Ovary (tissue), 9 donors: ENCODE data around the gene AK1. TPM values are rescaled to one million over a fixed set of nuclear protein-coding genes. Genes with fewer than 3 reads are reported as not detected.

Source experiments
- DNase-seq, 5 donors: peaks; one replicate each; pipeline ENCODE4 v3.0.0-alpha.2; 2019 to 2020
- H3K27ac ChIP-seq, 2 donors: fragments of 200-600 bp; one replicate each; pipeline versions ENCODE4 v1.5.1 to v1.8.0; 2019 to 2022
- H3K27me3 ChIP-seq: fragments of 200-600 bp; one replicate; pipeline ENCODE4 v1.8.0; 2022
- H3K36me3 ChIP-seq: fragments of 200-600 bp; sonication (generic); one replicate; pipeline ENCODE4 v1.5.1; 2019
- H3K4me1 ChIP-seq: one replicate; pipeline ENCODE4 v1.8.1; 2013; ENCODE audit warnings: mild to moderate bottlenecking, moderate library complexity; ENCODE audit not compliant: insufficient read depth
- H3K4me3 ChIP-seq: fragments of 200-600 bp; sonication (generic); one replicate; pipeline ENCODE4 v1.5.1; 2017
- H3K9me3 ChIP-seq, 2 donors: fragments of 200-600 bp in 1 of 2; sonication (generic) in 1 of 2; one replicate each; pipeline versions ENCODE4 v1.5.1 to v1.8.1; 2013 to 2019; ENCODE audit warnings: mild to moderate bottlenecking in 1 of 2, moderate library complexity in 1 of 2
- EP300 ChIP-seq: sonication (generic); formaldehyde crosslinking; IDR thresholded peaks from one replicate; pipeline ENCODE4 v1.6.1; 2017; ENCODE audit warnings: antibody characterized with exemption
- POLR2A ChIP-seq: fragments of 450-650 bp; IDR thresholded peaks from one replicate; pipeline ENCODE4 v1.6.1; 2017; ENCODE audit warnings: antibody characterized with exemption, mild to moderate bottlenecking, moderate library complexity
- WGBS, 3 donors: extraction: QIAGEN DNeasy Blood & Tissue Kit in 1 of 3; methylation state at CpG; one replicate each; pipeline versions ENCODE4 v1.1.5 to v1.1.7; 2013 to 2017; 5-methylcytosine and 5-hydroxymethylcytosine counted together
- intact Hi-C, 4 donors: fragments of 100-400 bp; cut with DNase I; formaldehyde crosslinking; loops; one replicate each; pipeline versions ENCODE4 v1.11.0 to v1.15.1; 2022 to 2023
- polyA plus RNA-seq, 2 donors: library from polyadenylated mRNA; stranded (reverse); fragments of 200-250 nt in 1 of 2; fragments of 350-450 nt in 1 of 2; fragmentation: Illumina TruSeq in 1 of 2; extraction: RNeasy Lipid Tissue Mini Kit (QIAGEN cat#74804) in 1 of 2; gene quantifications; one replicate each; pipeline ENCODE4 v1.2.3, GENCODE V29; 2013 to 2014
- total RNA-seq, 7 donors: library from RNA; depleted of rRNA in 2 of 7; stranded (reverse); fragments of >200 nt in 2 of 7; fragmentation: NEBNext Ultra II Directional in 3 of 7; extraction: Animal tissue kit (Norgen Biotek cat#: 25700) in 3 of 7; gene quantifications; one replicate each; pipeline versions ENCODE4 v1.1.0 to v1.2.4, GENCODE V29; 2016 to 2023
- TF ChIP-seq, protein P1 (sequence below), 3 donors: fragments of 450-650 bp in 2 of 3; fragments of 200-600 bp in 1 of 3; IDR thresholded peaks; one replicate each; pipeline versions ENCODE4 v1.5.1 to v1.8.0; 2016 to 2022; ENCODE audit warnings: antibody characterized with exemption in 3 of 3, mild to moderate bottlenecking in 1 of 3
- donor health status: DM: no; HTN: no; CAD: no; lungs with moderate emphysema.
- donor health status: DM: no; HTN: no; CAD: no.
- donor health status: Bipolar disorder and iron deficiency.
- donor health status: DM: yes; HTN: yes; CAD: no.
- donor health status: DM: no; HTN: no; CAD: no.
- donor health status: DM: yes; HTN: yes; CAD: no.

Gene AK1
- total and polyA plus RNA-seq, 9 donors = 30.9 to 174 (median 119) TPM

DNA sequence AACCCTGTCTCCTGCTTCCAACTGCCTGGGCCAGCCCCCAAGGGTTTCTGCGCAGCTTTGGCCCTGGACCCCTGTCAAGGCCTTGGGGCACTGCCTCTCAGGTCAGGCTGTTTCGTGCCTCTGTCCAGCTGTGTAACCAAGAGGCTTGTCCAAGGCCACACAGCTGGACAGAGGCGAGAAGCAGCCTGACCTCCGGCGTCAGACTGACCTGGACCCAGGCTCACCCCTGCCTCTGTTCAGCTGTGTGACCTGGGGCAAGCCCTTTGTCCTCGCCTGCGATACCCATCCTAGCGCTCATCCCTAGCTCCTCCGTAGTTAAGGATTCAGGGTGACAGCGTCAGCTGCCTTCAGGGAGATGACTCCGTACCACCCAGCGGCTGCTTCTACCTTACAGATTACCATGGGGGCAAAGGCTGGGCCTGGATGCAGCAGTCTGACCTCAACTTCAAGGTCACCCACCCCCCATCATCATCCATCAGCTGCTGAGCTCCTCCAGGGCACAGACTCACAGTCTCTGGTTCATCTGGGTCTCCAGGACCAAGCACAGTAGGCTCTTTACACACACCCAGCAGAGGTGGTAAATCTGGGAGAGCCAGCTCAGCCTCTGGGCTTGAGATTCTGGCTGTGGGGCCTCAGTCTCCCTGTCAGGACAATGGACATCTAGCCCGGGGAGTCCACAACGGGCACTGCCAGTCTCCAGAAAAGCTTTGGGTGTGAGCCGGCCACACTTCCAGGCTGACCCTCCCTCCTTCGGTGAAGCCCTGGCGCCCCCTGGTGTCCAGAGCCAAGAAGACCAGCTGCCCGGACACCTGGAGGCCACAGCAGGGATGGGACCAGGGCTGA is 7.9 kb downstream of the AK1 start:
- Histone ChIP-seq H3K27ac (peak overlapping the region; percentile 73 to 81), H3K36me3 (no peaks in the 10 kb centered on the region), H3K4me1 (peaks cover 25% of the 10 kb centered on the region), H3K9me3 (no peaks in the 10 kb centered on the region), H3K4me3 (no peak overlapping the region), H3K27me3 (no peaks in the 10 kb centered on the region)
- WGBS, 3 donors = 38 to 59% (median 38%) methylated on average over 14 to 18 of the region's 18 CpGs
- intact Hi-C loops = loop anchor here (2.0 to 10.0 kb wide), 7 partner anchors 42 to 135 kb away; partner anchors contain the start of genes CDK9 (in 3 of the 4) and TOR2A (in 3 of the 4)
- TF ChIP-seq POLR2A (peak; percentile 42), EP300 (no peak)
- TF ChIP-seq, protein P1, sequence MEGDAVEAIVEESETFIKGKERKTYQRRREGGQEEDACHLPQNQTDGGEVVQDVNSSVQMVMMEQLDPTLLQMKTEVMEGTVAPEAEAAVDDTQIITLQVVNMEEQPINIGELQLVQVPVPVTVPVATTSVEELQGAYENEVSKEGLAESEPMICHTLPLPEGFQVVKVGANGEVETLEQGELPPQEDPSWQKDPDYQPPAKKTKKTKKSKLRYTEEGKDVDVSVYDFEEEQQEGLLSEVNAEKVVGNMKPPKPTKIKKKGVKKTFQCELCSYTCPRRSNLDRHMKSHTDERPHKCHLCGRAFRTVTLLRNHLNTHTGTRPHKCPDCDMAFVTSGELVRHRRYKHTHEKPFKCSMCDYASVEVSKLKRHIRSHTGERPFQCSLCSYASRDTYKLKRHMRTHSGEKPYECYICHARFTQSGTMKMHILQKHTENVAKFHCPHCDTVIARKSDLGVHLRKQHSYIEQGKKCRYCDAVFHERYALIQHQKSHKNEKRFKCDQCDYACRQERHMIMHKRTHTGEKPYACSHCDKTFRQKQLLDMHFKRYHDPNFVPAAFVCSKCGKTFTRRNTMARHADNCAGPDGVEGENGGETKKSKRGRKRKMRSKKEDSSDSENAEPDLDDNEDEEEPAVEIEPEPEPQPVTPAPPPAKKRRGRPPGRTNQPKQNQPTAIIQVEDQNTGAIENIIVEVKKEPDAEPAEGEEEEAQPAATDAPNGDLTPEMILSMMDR (IDR thresholded peaks at IDR 0.05) = peak; percentile 66 to 98 (median 97)
- DNase-seq = peak; percentile 90 to 95 (median 95)

DNA sequence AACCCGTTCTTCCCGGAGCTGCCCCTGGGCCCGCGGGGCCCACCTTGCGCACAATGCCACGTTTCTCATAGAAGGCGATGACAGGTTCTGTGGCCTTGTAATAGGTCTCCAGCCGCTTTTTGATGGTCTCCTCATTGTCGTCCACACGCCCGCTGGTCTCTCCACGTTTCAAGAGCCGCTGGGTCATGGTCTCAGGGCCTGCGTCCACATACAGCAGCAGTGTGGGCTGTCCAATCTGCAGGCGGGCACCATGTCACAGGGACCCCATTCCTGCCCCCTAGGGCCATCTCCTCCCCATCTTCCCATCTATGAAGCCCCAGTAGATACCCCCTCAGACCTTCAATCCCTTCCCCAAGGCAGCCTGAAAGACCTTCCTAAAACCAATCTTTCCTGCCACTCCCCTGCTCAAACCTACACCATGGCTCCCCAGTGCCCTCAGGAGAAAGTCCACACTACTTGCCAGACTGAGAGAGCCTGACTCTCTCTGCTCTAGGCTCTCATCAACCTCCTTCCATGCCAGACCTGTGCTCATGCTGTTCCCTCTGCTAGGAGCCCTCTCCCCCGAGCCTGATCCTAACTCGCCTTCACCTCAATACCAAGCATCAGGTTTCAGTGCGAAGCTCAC is 9.1 kb downstream of the AK1 start:
- Histone ChIP-seq H3K27me3 (no peaks in the 10 kb centered on the region), H3K27ac (peak overlapping the region; percentile 73 to 81), H3K36me3 (no peaks in the 10 kb centered on the region), H3K4me3 (no peak overlapping the region), H3K9me3 (no peaks in the 10 kb centered on the region), H3K4me1 (peaks cover 18% of the 10 kb centered on the region)
- TF ChIP-seq EP300 (no peak), POLR2A (no peak)
- TF ChIP-seq, protein P1 (IDR thresholded peaks at IDR 0.05) = no peak
- WGBS, 3 donors = 90 to 93% (median 91%) methylated on average over 18 of the region's 18 CpGs
- intact Hi-C loops = loop anchor here (2.0 to 10.0 kb wide), 7 partner anchors 41 to 134 kb away; partner anchors contain the start of genes CDK9 (in 3 of the 4) and TOR2A (in 2 of the 4)
- DNase-seq = no peak

DNA sequence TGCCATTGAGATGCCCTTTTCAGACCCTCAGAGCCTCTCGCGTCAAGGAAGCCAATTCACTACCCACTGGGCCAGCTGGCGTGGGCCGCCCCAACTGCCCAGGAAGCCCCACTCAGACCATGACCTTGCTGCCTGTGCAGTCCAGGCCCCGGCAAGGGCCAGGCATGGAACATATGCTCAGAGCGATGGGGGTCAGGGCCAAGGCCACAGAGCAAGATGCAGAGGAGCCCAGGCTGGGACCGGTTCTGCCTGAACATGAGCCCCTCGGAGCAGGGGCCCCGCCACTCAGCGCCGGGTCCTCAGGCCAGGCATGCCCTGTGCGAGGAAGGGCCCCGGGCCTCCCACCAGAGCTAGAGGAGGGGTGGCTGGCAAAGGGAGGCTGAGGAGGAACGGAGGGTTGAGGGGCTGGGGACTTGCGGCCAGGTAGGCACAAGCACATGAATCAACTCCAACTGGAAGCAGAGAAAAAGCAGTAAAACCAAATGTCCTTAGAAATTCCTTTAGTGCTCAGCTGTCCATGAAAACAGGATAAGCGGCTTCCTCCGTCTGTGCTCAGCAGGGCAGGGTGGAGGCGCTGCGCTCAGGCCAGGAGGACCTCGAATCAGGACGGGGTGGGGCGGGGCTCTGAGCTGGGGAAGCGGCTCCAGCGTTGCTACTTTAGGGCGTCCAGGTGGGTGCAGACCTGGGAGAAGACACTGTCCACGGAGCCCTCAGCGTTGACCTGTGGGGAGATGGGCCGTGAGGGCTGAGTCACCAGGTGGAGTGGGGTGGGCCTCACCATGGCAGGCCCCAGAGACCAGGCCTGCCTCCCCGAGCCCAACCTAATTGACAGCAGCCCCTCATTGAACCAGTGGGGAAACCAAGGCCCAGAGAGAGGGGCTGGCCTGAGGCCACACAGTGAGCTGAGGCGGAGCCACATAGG is 9.9 kb downstream of the AK1 start:
- H3K9me3 ChIP-seq = no peaks in the 10 kb centered on the region
- no peak overlapping the region for H3K4me3 ChIP-seq
- no peaks in the 10 kb centered on the region for H3K27me3 ChIP-seq
- peak; percentile 56 to 80 (median 72) for DNase-seq
- 41 to 66% (median 49%) methylated on average over 30 of the region's 30 CpGs for WGBS, 3 donors
- intact Hi-C loops = loop anchor here (2.0 to 10.0 kb wide), 7 partner anchors 40 to 133 kb away; partner anchors contain the start of genes CDK9 (in 3 of the 4) and TOR2A (in 2 of the 4)
- H3K36me3 ChIP-seq = no peaks in the 10 kb centered on the region
- peaks cover 18% of the 10 kb centered on the region for H3K4me1 ChIP-seq
- TF ChIP-seq POLR2A = no peak
- H3K27ac ChIP-seq = peak overlapping the region; percentile 73 to 81

DNA sequence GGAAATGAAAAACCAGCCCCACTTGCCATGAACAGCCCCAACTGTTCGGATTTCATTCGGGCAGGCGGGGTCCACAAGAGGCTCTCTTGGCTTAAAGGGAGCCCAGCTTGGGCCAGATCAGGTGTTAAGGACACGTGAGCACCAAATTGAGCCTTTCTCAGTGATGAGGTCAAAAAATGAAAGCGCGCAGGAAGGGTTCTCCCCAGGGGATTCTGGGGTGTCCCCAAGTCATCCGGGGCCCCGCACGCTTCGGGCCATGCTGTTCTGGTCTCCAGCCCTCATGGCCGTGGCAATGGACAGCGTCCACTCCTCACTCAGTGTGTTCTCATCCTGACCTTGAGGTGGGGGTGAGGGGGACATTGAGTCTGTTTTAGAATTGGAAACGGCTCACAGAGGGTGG is 10.9 kb downstream of the AK1 start:
- Histone ChIP-seq H3K4me1 (peaks cover 22% of the 10 kb centered on the region), H3K4me3 (no peak overlapping the region), H3K27me3 (no peaks in the 10 kb centered on the region), H3K9me3 (no peaks in the 10 kb centered on the region), H3K27ac (no peak overlapping the region), H3K36me3 (no peaks in the 10 kb centered on the region)
- DNase-seq = peak in 2 of 5 donors; percentile 26 to 33
- intact Hi-C loops = loop anchor here (5.0 to 10.0 kb wide), 6 partner anchors 39 to 129 kb away; partner anchors contain the start of genes CDK9 (in 3 of the 4) and TOR2A (in 1 of the 4)
- TF ChIP-seq, protein P1 (IDR thresholded peaks at IDR 0.05) = no peak
- TF ChIP-seq EP300 = no peak
- no peak for TF ChIP-seq POLR2A
- WGBS, 3 donors = 92 to 94% (median 93%) methylated on average over 13 of the region's 13 CpGs
